IMR-90 (cell line): Measurements from ENCODE around the gene FAM110A. TPM values are rescaled to one million over a fixed set of nuclear protein-coding genes. Genes with fewer than 3 reads are reported as not detected.
"Not testable (repeated sequence)": the region's sequence is repeated elsewhere in the genome, so short reads cannot be mapped to it uniquely, and the experiment has no call there.

Experiments used
- ATAC-seq: fragments of 200-7000 bp; cut with Tn5 transposase; 2 replicates; pipeline ENCODE4 v1.9.1; 2020; ENCODE audit warnings: low read depth, mild to moderate bottlenecking, moderate library complexity
- BruUV-seq: library from RNA; stranded (reverse); fragments of 400-500 nt; replicated peaks from 2 replicates; lab custom pipeline; 2021; lab: Mats Ljungman, UMichigan
- CTCF ChIA-PET: fragments of 300-600 bp; formaldehyde crosslinking; extraction: SDS; loops from one replicate; lab custom pipeline; 2021; ENCODE audit warnings: antibody characterized with exemption; lab: Yijun Ruan, JAX
- POLR2A ChIA-PET: fragments of 300-600 bp; sonication (Branson Sonifier 250); formaldehyde crosslinking; loops from one replicate; lab custom pipeline; 2022; ENCODE audit warnings: antibody characterized with exemption; ENCODE audit not compliant: unreplicated experiment; lab: Charles Lee
- DNase-seq: peaks from one replicate; pipeline ENCODE4 v3.0.0; 2013
- H2AFZ ChIP-seq: replicated peaks from 2 replicates; pipeline ENCODE3; 2013; ENCODE audit warnings: low read length, mild to moderate bottlenecking; ENCODE audit not compliant: poor library complexity
- H2AK5ac ChIP-seq: 2 replicates; pipeline ENCODE4 v1.6.1; 2013; ENCODE audit warnings: low read depth, low read length, inconsistent platforms
- H2AK9ac ChIP-seq: replicated peaks from 2 replicates; pipeline ENCODE3; 2013; ENCODE audit warnings: mild to moderate bottlenecking, low read depth, low read length, moderate library complexity; ENCODE audit not compliant: poor library complexity
- H2BK120ac ChIP-seq: 2 replicates; pipeline ENCODE4 v1.6.1; 2013; ENCODE audit warnings: low read depth, low read length, inconsistent platforms
- H2BK15ac ChIP-seq: 3 replicates; pipeline ENCODE4 v1.6.1; 2013; ENCODE audit warnings: low read depth, low read length, inconsistent platforms
- H2BK20ac ChIP-seq: 2 replicates; pipeline ENCODE4 v1.6.1; 2013; ENCODE audit warnings: low read depth, mild to moderate bottlenecking, inconsistent platforms, low read length, moderate library complexity
- H2BK5ac ChIP-seq: 2 replicates; pipeline ENCODE4 v1.6.1; 2013; ENCODE audit warnings: mild to moderate bottlenecking, low read depth, low read length, inconsistent platforms; ENCODE audit not compliant: poor library complexity, severe bottlenecking
- H3K14ac ChIP-seq: replicated peaks from 2 replicates; pipeline ENCODE4 v1.6.1; 2013; ENCODE audit warnings: low read depth, low read length, inconsistent platforms
- H3K18ac ChIP-seq: 2 replicates; pipeline ENCODE4 v1.6.1; 2013; ENCODE audit warnings: low read depth, low read length, control low read depth
- H3K23ac ChIP-seq: 2 replicates; pipeline ENCODE4 v1.6.1; 2013; ENCODE audit warnings: low read depth, low read length, inconsistent platforms
- H3K27ac ChIP-seq: 2 replicates; pipeline ENCODE4 v1.5.1; 2013; ENCODE audit warnings: mild to moderate bottlenecking, control low read depth, low read length; ENCODE audit not compliant: insufficient read depth
- H3K27me3 ChIP-seq: 2 replicates; pipeline ENCODE4 v1.6.1; 2013; ENCODE audit warnings: low read length; ENCODE audit not compliant: control insufficient read depth, insufficient read depth
- H3K36me3 ChIP-seq: 2 replicates; pipeline ENCODE4 v1.6.1; 2013; ENCODE audit warnings: low read length, mixed read lengths; ENCODE audit not compliant: control insufficient read depth, insufficient read depth
- H3K4ac ChIP-seq: 2 replicates; pipeline ENCODE4 v1.6.1; 2013; ENCODE audit warnings: low read depth, low read length, inconsistent platforms
- H3K4me1 ChIP-seq: 2 replicates; pipeline ENCODE4 v1.6.1; 2013; ENCODE audit warnings: low read length, mixed read lengths; ENCODE audit not compliant: control insufficient read depth, insufficient read depth
- H3K4me2 ChIP-seq: 2 replicates; pipeline ENCODE4 v1.6.1; 2013; ENCODE audit warnings: low read depth, mild to moderate bottlenecking, control low read depth, low read length, moderate library complexity
- H3K4me3 ChIP-seq: 2 replicates; pipeline ENCODE4 v1.5.1; 2013; ENCODE audit warnings: low read depth, mild to moderate bottlenecking, control low read depth, low read length, moderate library complexity; ENCODE audit not compliant: insufficient read depth
- H3K56ac ChIP-seq: 2 replicates; pipeline ENCODE4 v1.6.1; 2013; ENCODE audit warnings: low read length, inconsistent platforms; ENCODE audit not compliant: insufficient read depth; ENCODE audit errors: extremely low read depth
- H3K79me1 ChIP-seq, 2 experiments: 2 replicates each; pipeline ENCODE4 v1.6.1; 2013; ENCODE audit warnings: low read length in 2 of 2, inconsistent platforms in 1 of 2, low read depth in 1 of 2
- H3K9ac ChIP-seq: 2 replicates; pipeline ENCODE4 v1.6.1; 2013; ENCODE audit warnings: low read depth, low read length, control low read depth
- H3K9me1 ChIP-seq: 2 replicates; pipeline ENCODE4 v1.6.1; 2013; ENCODE audit warnings: low read length, inconsistent platforms; ENCODE audit not compliant: insufficient read depth
- H3K9me3 ChIP-seq: 2 replicates; pipeline ENCODE4 v1.6.1; 2013; ENCODE audit warnings: low read length; ENCODE audit not compliant: control insufficient read depth, insufficient read depth
- H4K20me1 ChIP-seq: 2 replicates; pipeline ENCODE4 v1.6.1; 2013; ENCODE audit warnings: low read length, inconsistent platforms; ENCODE audit not compliant: insufficient read depth
- H4K5ac ChIP-seq: 2 replicates; pipeline ENCODE4 v1.6.1; 2013; ENCODE audit warnings: mild to moderate bottlenecking, low read depth, low read length, control low read depth
- H4K8ac ChIP-seq, 2 experiments: 2 replicates each; pipeline ENCODE4 v1.6.1; 2013; ENCODE audit warnings: low read depth in 2 of 2, low read length in 2 of 2, control low read depth in 1 of 2, inconsistent platforms in 1 of 2
- H4K91ac ChIP-seq: 2 replicates; pipeline ENCODE4 v1.6.1; 2013; ENCODE audit warnings: low read depth, low read length, inconsistent platforms; ENCODE audit not compliant: insufficient read depth
- WGBS, 2 experiments: methylation state at CpG; one replicate each; pipeline versions ENCODE4 v1.1.5 to v1.1.7; 2013; ENCODE audit warnings: missing lambda C conversion rate in 2 of 2; ENCODE audit not compliant: insufficient read length in 1 of 2; ENCODE audit errors: extremely low coverage in 2 of 2; 5-methylcytosine and 5-hydroxymethylcytosine counted together
- dilution Hi-C: fragments of 300-500 bp; cut with HindIII; formaldehyde crosslinking; loops from one replicate; pipeline ENCODE4 v1.14.3; 2018; ENCODE audit warnings: low sequenced_read_pairs; ENCODE audit not compliant: unreplicated experiment
- in situ Hi-C: fragments of 300-500 bp; cut with MboI; formaldehyde crosslinking; loops from 3 replicates; pipeline ENCODE4 v1.14.3; 2019; ENCODE audit warnings: low sequenced_read_pairs, inconsistent platforms, mixed read lengths
- intact Hi-C: fragments of 100-400 bp; cut with micrococcal nuclease; formaldehyde crosslinking; loops from 2 replicates; pipeline ENCODE4 v1.10.0; 2022
- polyA plus RNA-seq, 3 experiments: library from polyadenylated mRNA; depleted of rRNA; stranded (reverse); fragments of >200 nt; gene quantifications; 2 replicates each; pipeline ENCODE4 v1.2.3, GENCODE V29; 2012; ENCODE audit warnings: low replicate concordance in 1 of 3
- total RNA-seq: library from RNA; depleted of rRNA; stranded (reverse); fragments of >200 nt; gene quantifications from 2 replicates; pipeline ENCODE4 v1.2.3, GENCODE V29; 2012

Gene FAM110A
- total and polyA plus RNA-seq, 2 of the 4 experiments (the other 2 are of a cell fraction) = 0.36 to 3.6 TPM

DNA sequence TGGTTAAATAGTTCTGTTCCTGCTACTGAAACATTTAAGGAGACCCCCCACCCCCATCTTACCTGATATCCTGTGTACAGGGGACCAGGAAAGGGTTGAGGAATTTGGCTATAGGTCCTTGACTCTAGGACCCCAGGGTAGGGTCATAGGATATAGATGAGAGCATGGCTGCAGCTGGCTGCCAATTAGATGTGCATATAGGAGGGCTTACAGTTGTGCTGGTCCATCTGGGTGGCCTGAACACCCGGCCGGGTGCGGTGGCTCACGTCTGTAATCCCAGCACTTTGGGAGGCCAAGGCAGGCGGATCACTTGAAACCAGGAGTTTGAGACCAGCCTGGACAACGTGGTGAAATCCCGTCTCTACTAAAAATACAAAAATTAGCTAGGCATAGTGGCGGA lies 15.2 kb downstream of the FAM110A start:
- H3K9ac ChIP-seq, BruUV-seq, ATAC-seq, CTCF ChIA-PET, H2BK120ac ChIP-seq, H3K56ac ChIP-seq, H3K27ac ChIP-seq, H3K9me3 ChIP-seq, H2BK20ac ChIP-seq, H3K4me1 ChIP-seq, H3K14ac ChIP-seq, POLR2A ChIA-PET, H3K4me3 ChIP-seq, dilution Hi-C loops, in situ Hi-C loops, H2BK15ac ChIP-seq, H2BK5ac ChIP-seq, H3K4me2 ChIP-seq, H3K23ac ChIP-seq, DNase-seq, H3K18ac ChIP-seq, H4K91ac ChIP-seq, H4K20me1 ChIP-seq, H4K5ac ChIP-seq, H3K36me3 ChIP-seq, H2AK5ac ChIP-seq, H2AFZ ChIP-seq, H3K4ac ChIP-seq, H2AK9ac ChIP-seq, intact Hi-C loops, H3K9me1 ChIP-seq, H3K27me3 ChIP-seq, H4K8ac ChIP-seq: not testable (repeated sequence)
- WGBS, 2 experiments = no CpG with 5 or more reads among the region's 8 CpGs
- H3K79me1 ChIP-seq = peaks cover 10 to 18% of the 10 kb centered on the region in 2 experiments; a peak in 3 of 4 replicates
